Small intestine (tissue), 7 donors: ENCODE data around the gene NCF4. TPM values are rescaled to one million over a fixed set of nuclear protein-coding genes. Genes with fewer than 3 reads are reported as not detected.

Source experiments
- DNase-seq, 2 donors: peaks; one replicate each; pipeline versions ENCODE4 v3.0.0 to v3.0.0-alpha.2; 2013
- FAIRE-seq: peaks from 2 replicates; lab custom pipeline; 2012; peaks lifted over from hg19 to GRCh38; lab: Jason Lieb, UNC
- H3K27ac ChIP-seq, 3 donors: one replicate each; pipeline ENCODE4 v1.5.1; 2013; ENCODE audit warnings: low read length in 2 of 3, mild to moderate bottlenecking in 2 of 3, control low read depth in 1 of 3, inconsistent platforms in 1 of 3, low read depth in 1 of 3, moderate library complexity in 1 of 3
- H3K27me3 ChIP-seq, 3 donors: one replicate each; pipeline ENCODE4 v1.6.1; 2013; ENCODE audit warnings: low read length in 3 of 3, inconsistent platforms in 1 of 3; ENCODE audit not compliant: control insufficient read depth in 3 of 3, insufficient read depth in 3 of 3
- H3K36me3 ChIP-seq, 3 donors: one replicate each; pipeline ENCODE4 v1.6.1; 2013; ENCODE audit warnings: low read length in 3 of 3, inconsistent platforms in 1 of 3, low read depth in 1 of 3, mild to moderate bottlenecking in 1 of 3, moderate library complexity in 1 of 3; ENCODE audit not compliant: control insufficient read depth in 3 of 3, insufficient read depth in 2 of 3
- H3K4me1 ChIP-seq, 3 donors: one replicate each; pipeline ENCODE4 v1.6.1; 2013; ENCODE audit warnings: low read length in 2 of 3, inconsistent platforms in 1 of 3, low read depth in 1 of 3, mild to moderate bottlenecking in 1 of 3, moderate library complexity in 1 of 3; ENCODE audit not compliant: control insufficient read depth in 3 of 3, insufficient read depth in 2 of 3
- H3K4me3 ChIP-seq, 3 donors: one replicate each; pipeline ENCODE4 v1.5.1; 2013; ENCODE audit warnings: low read length in 3 of 3, control low read depth in 1 of 3, inconsistent platforms in 1 of 3, low read depth in 1 of 3, mild to moderate bottlenecking in 1 of 3, moderate library complexity in 1 of 3
- H3K9me3 ChIP-seq, 2 donors: one replicate each; pipeline ENCODE4 v1.6.1; 2013; ENCODE audit warnings: low read depth in 1 of 2, low read length in 1 of 2; ENCODE audit not compliant: control insufficient read depth in 2 of 2, insufficient read depth in 1 of 2
- whole genome bisulfite sequencing, 3 donors: extraction: QIAGEN DNeasy Blood & Tissue Kit; methylation state at CpG; one replicate each; pipeline ENCODE4 v1.1.7; 2013; 5-methylcytosine and 5-hydroxymethylcytosine counted together
- polyA plus RNA-seq, 4 donors: library from polyadenylated mRNA; stranded (reverse) in 3 of 4; unstranded in 1 of 4; fragments of 200-250 nt in 3 of 4; fragments of 120-200 nt in 1 of 4; gene quantifications; one replicate each; pipeline versions ENCODE4 v1.2.1 to v1.2.3, GENCODE V29; 2013
- donor health status: healthy with polysubstance abuse.
- donor health status: control.
- donor health status: control.
- donor health status: Bipolar disorder and iron deficiency.
- donor health status: healthy.

Gene NCF4
- polyA plus RNA-seq, 4 donors, result 2.5 to 30.3 (median 9.5) TPM

- H3K27me3 ChIP-seq, result no peaks in the 10 kb centered on the region
- no peak overlapping the region for H3K27ac ChIP-seq
- WGBS, 3 donors, result 79 to 90% (median 83%) methylated on average over 4 of the region's 4 CpGs
- DNase-seq, result no peak
- no peaks in the 10 kb centered on the region for H3K36me3 ChIP-seq
- no peak for FAIRE-seq
- H3K4me1 ChIP-seq, result no peaks in the 10 kb centered on the region
- H3K9me3 ChIP-seq, result peaks cover 0 to 1% of the 10 kb centered on the region in 2 donors
- no peak overlapping the region for H3K4me3 ChIP-seq
These were observed 25.2 kb downstream of the NCF4 start for GRCh38 chr22:36886016-36886415.

GRCh38 chr22:36887162-36887561, 26.4 kb downstream of the NCF4 start:
- 71 to 82% (median 73%) methylated on average over 4 of the region's 4 CpGs for WGBS, 3 donors
- Histone ChIP-seq H3K4me3 (no peak overlapping the region), H3K27me3 (no peaks in the 10 kb centered on the region), H3K27ac (no peak overlapping the region), H3K36me3 (no peaks in the 10 kb centered on the region), H3K9me3 (no peaks in the 10 kb centered on the region), H3K4me1 (no peaks in the 10 kb centered on the region)
- DNase-seq (no peak), FAIRE-seq (no peak)

GRCh38 chr22:36891646-36892045, 30.8 kb downstream of the NCF4 start:
- DNase-seq (no peak), FAIRE-seq (no peak)
- Histone ChIP-seq H3K9me3 (peaks cover 0 to 5% of the 10 kb centered on the region in 2 donors), H3K4me3 (no peak overlapping the region), H3K36me3 (no peaks in the 10 kb centered on the region), H3K27ac (no peak overlapping the region), H3K4me1 (no peaks in the 10 kb centered on the region), H3K27me3 (no peaks in the 10 kb centered on the region)
- 63 to 69% (median 64%) methylated on average over 1 of the region's 1 CpG for WGBS, 3 donors

- Histone ChIP-seq H3K4me3 (no peak overlapping the region), H3K4me1 (no peaks in the 10 kb centered on the region), H3K27me3 (peaks cover 0 to 1% (median 0%) of the 10 kb centered on the region in 3 donors), H3K36me3 (no peaks in the 10 kb centered on the region), H3K27ac (no peak overlapping the region), H3K9me3 (peaks cover 0 to 5% of the 10 kb centered on the region in 2 donors)
- FAIRE-seq, result no peak
- no peak for DNase-seq
- WGBS, 3 donors, result 36 to 46% (median 39%) methylated on average over 2 of the region's 2 CpGs
These were observed 31.5 kb downstream of the NCF4 start for GRCh38 chr22:36892292-36892691.

GRCh38 chr22:36893262-36893661, 32.5 kb downstream of the NCF4 start:
- no peaks in the 10 kb centered on the region for H3K36me3 ChIP-seq
- H3K4me3 ChIP-seq, result no peak overlapping the region
- H3K4me1 ChIP-seq, result no peaks in the 10 kb centered on the region
- H3K27ac ChIP-seq, result no peak overlapping the region
- peaks cover 0 to 2% (median 0%) of the 10 kb centered on the region in 3 donors for H3K27me3 ChIP-seq
- FAIRE-seq (no peak), DNase-seq (no peak)
- H3K9me3 ChIP-seq, result peaks cover 0 to 5% of the 10 kb centered on the region in 2 donors
- WGBS, 3 donors, result 75 to 76% (median 75%) methylated on average over 3 of the region's 3 CpGs

- H3K4me1 ChIP-seq, result no peaks in the 10 kb centered on the region
- H3K27ac ChIP-seq, result no peak overlapping the region
- H3K36me3 ChIP-seq, result no peaks in the 10 kb centered on the region
- FAIRE-seq (no peak), DNase-seq (no peak)
- H3K9me3 ChIP-seq, result peaks cover 0 to 5% of the 10 kb centered on the region in 2 donors
- peaks cover 0 to 2% (median 0%) of the 10 kb centered on the region in 3 donors for H3K27me3 ChIP-seq
- H3K4me3 ChIP-seq, result no peak overlapping the region
- WGBS, 3 donors, result 88 to 94% (median 93%) methylated on average over 1 of the region's 1 CpG
These were observed 33.5 kb downstream of the NCF4 start for GRCh38 chr22:36894266-36894665.

GRCh38 chr22:36897611-36898010, 36.8 kb downstream of the NCF4 start:
- no peak overlapping the region for H3K27ac ChIP-seq
- peaks cover 0 to 10% of the 10 kb centered on the region in 2 donors for H3K9me3 ChIP-seq
- H3K27me3 ChIP-seq, result peaks cover 0 to 2% (median 0%) of the 10 kb centered on the region in 3 donors
- no peak overlapping the region for H3K4me3 ChIP-seq
- DNase-seq (no peak), FAIRE-seq (no peak)
- H3K36me3 ChIP-seq, result no peaks in the 10 kb centered on the region
- no peaks in the 10 kb centered on the region for H3K4me1 ChIP-seq
- WGBS, 3 donors, result 54 to 70% (median 54%) methylated on average over 3 of the region's 3 CpGs

GRCh38 chr22:36898690-36899089, 37.9 kb downstream of the NCF4 start:
- WGBS, 3 donors, result 71 to 77% (median 71%) methylated on average over 4 of the region's 4 CpGs
- no peaks in the 10 kb centered on the region for H3K36me3 ChIP-seq
- H3K4me3 ChIP-seq, result no peak overlapping the region
- H3K9me3 ChIP-seq, result peaks cover 0 to 10% of the 10 kb centered on the region in 2 donors
- FAIRE-seq, result no peak
- no peak for DNase-seq
- peaks cover 0 to 2% (median 0%) of the 10 kb centered on the region in 3 donors for H3K27me3 ChIP-seq
- no peak overlapping the region for H3K27ac ChIP-seq
- H3K4me1 ChIP-seq, result no peaks in the 10 kb centered on the region

GRCh38 chr22:36899498-36899897, 38.7 kb downstream of the NCF4 start:
- 44 to 73% (median 67%) methylated on average over 1 of the region's 1 CpG for WGBS, 3 donors
- Histone ChIP-seq H3K27me3 (peaks cover 0 to 2% (median 0%) of the 10 kb centered on the region in 3 donors), H3K4me3 (no peak overlapping the region), H3K27ac (no peak overlapping the region), H3K4me1 (no peaks in the 10 kb centered on the region), H3K36me3 (no peaks in the 10 kb centered on the region), H3K9me3 (peaks cover 0 to 10% of the 10 kb centered on the region in 2 donors)
- no peak for DNase-seq
- no peak for FAIRE-seq
